Activated T-helper 1 cell treated with anti-CD3 and anti-CD28 coated beads, Interleukin-12 subunit alpha, Interleukin-12 subunit beta, Interleukin-2, Interleukin-4 antibody, amounts not matched to agents 30 ng/mL and 10 ng/mL and 1 ng/mL, durations not matched to agents 14 hours and 24 hours and 36 hours (primary cell): ENCODE results near the gene XRRA1. TPM values are rescaled to one million over a fixed set of nuclear protein-coding genes. Genes with fewer than 3 reads are reported as not detected.

ENCODE experiments used
- DNase-seq: peaks from one replicate; pipeline ENCODE4 v3.0.0; 2021; ENCODE audit warnings: low spot score
- H3K27ac Mint-ChIP-seq: one replicate; pipeline ENCODE4 v1.8.0; 2021; ENCODE audit warnings: mild to moderate bottlenecking, mixed read lengths
- H3K27me3 Mint-ChIP-seq: one replicate; pipeline ENCODE4 v1.8.0; 2022; ENCODE audit warnings: mild to moderate bottlenecking, moderate library complexity, mixed read lengths; ENCODE audit not compliant: insufficient read depth
- H3K36me3 Mint-ChIP-seq: one replicate; pipeline ENCODE4 v1.8.0; 2021; ENCODE audit warnings: low read depth, mixed read lengths
- H3K4me1 Mint-ChIP-seq: one replicate; pipeline ENCODE4 v1.8.0; 2021; ENCODE audit warnings: low read depth, mixed read lengths
- H3K4me3 Mint-ChIP-seq: one replicate; pipeline ENCODE4 v1.8.0; 2021; ENCODE audit warnings: mild to moderate bottlenecking, moderate library complexity, mixed read lengths
- H3K9me3 Mint-ChIP-seq: one replicate; pipeline ENCODE4 v1.8.0; 2021; ENCODE audit warnings: mixed read lengths
- intact Hi-C: fragments of 100-400 bp; cut with micrococcal nuclease; formaldehyde crosslinking; loops from one replicate; pipeline ENCODE4 v1.15.1; 2024
- total RNA-seq: library from RNA; stranded (reverse); gene quantifications from 2 replicates; pipeline ENCODE4 v1.2.3, GENCODE V29; 2022

Gene XRRA1
- total RNA-seq, 1 donor from 2014 or later = 9.0 TPM

GRCh38 chr11:74791333-74792100 is 157.4 kb downstream of the XRRA1 start:
- no peak for DNase-seq
- intact Hi-C loops = no loop called here
- Mint-ChIP-seq H3K4me1 (no peaks in the 10 kb centered on the region), H3K27me3 (no peaks in the 10 kb centered on the region), H3K9me3 (no peaks in the 10 kb centered on the region), H3K4me3 (no peak overlapping the region), H3K27ac (no peak overlapping the region), H3K36me3 (peaks cover 33% of the 10 kb centered on the region)

Other genes starting within 250 kb of the XRRA1 start
- gene CHRDL2, start 217.7 kb downstream of the XRRA1 start, total RNA-seq = not detected in 2 replicates
- gene RNF169, start 200.2 kb downstream of the XRRA1 start, total RNA-seq = 14.8 and 15.3 TPM in 2 replicates
- gene SPCS2, start 175 bp upstream of the XRRA1 start, total RNA-seq = 167 and 172 TPM in 2 replicates
- gene NEU3, start 39.8 kb upstream of the XRRA1 start, total RNA-seq = 16.3 and 16.9 TPM in 2 replicates
- gene OR2AT4, start 147.8 kb upstream of the XRRA1 start, total RNA-seq = not detected in 2 replicates
- not detected in 2 replicates for gene SLCO2B1, start 202.0 kb upstream of the XRRA1 start, total RNA-seq